Stimulated activated CD8-positive, alpha-beta memory T cell treated with anti-CD3 and anti-CD28 coated beads, Interleukin-2, amount 100 ng/mL, for 1 hour (primary cell): ENCODE measurements around the gene MYH7.
A peak's percentile ranks its signal among the peaks of the same experiment; 100 is the strongest.
"Not testable (repeated sequence)": the region's sequence is repeated elsewhere in the genome, so short reads cannot be mapped to it uniquely, and the experiment has no call there.

Source experiments
- DNase-seq, 2 donors: peaks; one replicate each; pipeline ENCODE4 v3.0.0-alpha.2; 2020; ENCODE audit warnings: low read depth in 2 of 2

MYH7 gene

GRCh38 chr14:23435543-23436326, at the start of gene MYH7:
MYH7 (minus strand) TSS chr14:23435660; CDS start chr14:23433732, 1,928 bp downstream.
- DNase-seq: no peak

DNA sequence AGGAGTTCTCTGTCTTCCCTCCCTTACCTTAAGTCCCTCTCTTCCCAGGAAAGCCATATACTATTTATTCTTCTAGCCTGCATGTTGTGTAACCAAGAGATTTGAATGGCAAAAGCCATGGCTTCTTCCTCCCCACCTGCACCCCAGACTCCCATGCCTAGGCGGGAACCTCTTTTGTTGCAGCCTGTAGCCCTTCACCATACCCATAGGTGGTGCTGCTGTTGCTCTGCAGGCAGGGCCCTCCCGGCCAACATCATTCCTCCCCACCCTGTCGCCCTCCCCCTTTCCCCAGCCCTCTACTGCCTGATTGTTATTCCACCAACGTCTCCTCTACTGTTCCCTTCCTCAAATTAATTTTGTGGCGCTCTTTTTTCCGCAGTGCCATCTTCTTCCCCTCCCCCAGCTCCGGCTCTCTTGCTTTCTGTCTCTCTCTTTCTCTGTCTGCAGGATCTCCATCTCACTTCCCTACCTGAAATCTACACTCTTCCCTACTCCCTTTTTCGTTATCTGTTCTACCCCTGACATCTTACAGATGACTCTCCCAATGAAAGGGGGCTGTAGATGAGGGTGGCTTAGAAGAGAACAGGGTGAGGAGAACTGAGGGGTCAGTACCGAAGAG, 47.9 kb upstream of the MYH7 start:
- DNase-seq: no peak

DNA sequence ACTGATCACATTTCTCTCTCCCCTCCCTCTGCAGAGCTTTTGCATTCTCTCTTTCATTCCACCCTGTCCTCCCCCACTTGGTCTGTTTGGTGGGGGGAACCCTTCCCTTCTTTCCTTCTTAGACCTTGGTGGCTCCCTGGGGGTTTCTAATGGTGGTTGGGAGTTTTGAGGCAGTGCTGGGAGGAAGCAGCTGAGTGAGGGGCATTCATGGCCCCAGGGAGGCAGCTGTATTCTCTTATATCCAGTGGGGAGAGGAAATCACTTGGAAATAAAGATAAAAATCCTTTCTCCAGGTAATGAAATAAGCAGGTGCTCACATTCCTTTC, 47.3 kb upstream of the MYH7 start:
- no peak for DNase-seq

GRCh38 chr14:23481979-23482822, 46.7 kb upstream of the MYH7 start:
- no peak for DNase-seq

DNA sequence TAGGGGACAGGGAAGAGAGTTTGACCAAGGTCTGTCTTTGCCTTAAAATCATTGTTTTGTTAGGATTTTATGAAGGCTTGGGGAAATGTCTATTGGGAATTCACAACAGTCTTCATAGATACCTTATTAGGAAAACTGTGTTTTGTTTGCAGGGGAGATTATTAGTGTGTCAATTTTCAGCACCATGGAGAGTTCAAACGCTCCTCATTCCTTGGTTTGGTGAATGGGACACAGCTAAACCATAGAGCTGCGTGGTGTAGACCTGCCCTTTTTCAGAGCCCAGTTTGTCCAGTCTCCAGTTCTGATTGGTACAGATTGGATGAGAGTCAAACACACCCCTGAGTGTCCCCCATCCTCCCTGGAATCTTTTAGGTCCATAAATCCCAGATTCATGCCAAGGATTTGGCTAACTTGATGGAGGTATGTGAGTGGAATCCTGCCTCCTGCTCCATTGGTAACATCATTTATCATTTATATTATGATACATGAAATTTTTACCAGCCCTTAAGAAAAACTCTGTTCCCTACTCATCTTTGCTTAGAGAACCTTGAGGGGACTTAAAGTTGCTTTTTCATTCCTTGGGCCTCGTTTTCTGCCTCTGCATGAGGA, 46.0 kb upstream of the MYH7 start:
- DNase-seq: no peak

DNA sequence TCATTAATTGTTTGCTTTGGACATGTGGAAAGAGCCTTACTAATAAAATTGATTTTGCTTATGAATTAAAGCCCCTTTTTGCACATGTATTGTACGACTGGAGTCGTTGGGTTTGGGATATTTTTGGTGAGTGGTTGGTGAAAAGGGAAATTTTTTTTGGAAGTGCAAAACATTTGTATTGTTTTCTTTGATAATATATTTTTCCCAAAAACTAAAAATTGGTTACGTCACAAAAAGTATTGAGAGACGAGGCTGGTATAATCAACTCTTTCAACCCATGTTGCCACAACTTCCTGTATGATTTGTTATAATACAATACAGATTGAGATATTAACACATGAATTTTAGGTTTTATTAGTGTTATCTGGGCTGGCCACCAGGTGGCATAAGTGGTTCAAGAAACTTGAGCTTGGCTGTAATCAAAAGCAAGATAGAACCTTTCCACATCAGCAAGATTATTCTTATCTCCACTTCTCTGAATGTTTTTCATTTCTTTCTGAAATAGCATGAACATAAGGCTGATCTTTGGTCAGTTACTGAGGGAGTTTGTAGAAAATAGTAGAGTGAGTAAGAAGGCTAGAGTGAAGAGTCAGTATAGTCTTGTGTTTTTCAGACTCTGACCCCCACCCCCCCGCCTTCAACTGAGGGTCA, 42.8 kb upstream of the MYH7 start:
- DNase-seq: peak; percentile 10 to 42

DNA sequence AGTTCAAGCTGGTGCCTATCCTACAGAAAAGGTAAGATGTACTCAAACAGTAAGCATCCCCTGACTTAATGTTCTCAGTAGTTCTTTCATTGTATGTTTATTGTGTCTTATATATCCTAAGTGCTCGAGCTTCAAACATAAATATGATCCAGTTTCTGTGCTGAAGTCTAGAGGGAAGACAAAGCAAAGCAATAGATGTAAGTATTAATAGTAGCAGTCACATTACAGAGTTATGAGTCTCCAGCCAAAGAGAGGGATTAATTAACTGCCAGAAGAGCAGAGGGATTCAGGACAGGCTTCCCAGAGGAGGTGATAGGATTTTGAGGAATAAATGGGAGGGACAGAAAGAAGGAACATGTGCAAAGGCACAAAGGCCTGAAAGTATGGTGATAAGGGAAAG, 35.5 kb upstream of the MYH7 start:
- DNase-seq: no peak

DNA sequence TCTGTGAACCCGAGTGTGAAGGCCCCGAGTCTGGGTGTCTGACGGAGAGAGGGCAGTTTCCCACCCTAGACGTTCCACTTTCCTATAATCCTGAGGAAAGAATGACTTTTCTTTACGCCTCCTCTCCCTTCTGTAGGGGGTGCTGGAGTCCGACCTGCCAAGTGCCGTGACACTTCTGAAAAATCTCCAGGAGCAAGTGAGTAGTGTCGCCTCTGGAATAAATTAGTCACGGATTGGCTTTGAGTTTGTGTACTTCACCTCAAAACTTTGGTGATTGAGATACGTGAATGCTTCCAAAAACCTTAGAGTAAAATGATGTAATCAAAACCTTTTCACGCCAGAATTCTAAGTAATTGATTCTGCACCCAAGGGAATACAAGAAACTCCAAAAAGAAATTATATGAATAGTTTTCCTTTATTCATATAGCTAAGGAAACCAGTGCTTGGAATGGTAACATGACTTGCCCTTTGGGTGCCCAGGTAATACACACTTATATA, 34.5 kb upstream of the MYH7 start:
- no peak for DNase-seq

- peak; percentile 77 to 79 for DNase-seq
These were observed 33.9 kb upstream of the MYH7 start, which contains the start of gene NGDN for GRCh38 chr14:23469127-23469905. NGDN (plus strand) TSS chr14:23469703; CDS start chr14:23469716, 13 bp downstream.

- DNase-seq: no peak
These were observed 33.3 kb upstream of the MYH7 start for GRCh38 chr14:23468704-23469126.

DNA sequence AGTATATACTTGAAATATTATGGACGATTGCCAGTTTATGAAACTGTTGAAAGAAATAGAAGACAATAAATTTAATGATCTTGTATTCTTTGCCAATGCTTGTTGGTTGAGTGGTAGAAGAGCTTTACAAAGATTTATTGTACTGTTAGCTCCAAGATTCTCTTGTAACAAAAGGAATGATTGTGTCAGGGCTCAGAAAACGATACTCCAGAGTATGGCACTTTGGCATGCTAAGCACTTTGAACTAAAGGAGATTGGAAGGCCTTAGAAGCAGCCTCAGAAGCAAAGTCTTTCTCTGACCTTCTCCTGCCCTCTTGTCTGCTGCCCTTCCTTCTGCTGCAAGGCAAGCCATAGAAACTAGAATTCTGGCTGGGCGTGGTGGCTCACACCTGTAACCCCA, 29.8 kb upstream of the MYH7 start:
- DNase-seq: no peak

GRCh38 chr14:23464700-23465099, 29.2 kb upstream of the MYH7 start:
- DNase-seq: no peak

DNA sequence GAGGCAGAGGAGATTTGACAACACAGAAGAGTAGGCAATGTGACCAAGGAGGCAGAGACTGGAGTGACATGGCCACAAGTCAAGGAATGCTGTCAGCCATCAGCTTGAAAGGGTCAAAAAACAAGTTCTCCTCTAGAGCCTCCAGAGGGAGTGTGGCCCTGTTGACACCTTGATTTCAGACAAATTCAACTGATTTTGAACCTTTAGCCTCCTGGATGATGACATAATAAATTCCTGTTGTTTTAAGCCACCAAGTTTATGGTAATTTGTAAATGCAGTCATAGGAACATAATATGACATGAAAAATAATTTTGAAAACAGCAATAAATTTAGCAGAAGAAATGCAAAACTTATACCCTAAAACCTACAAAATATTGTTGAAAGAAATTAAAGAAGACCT, 25.5 kb upstream of the MYH7 start:
- no peak for DNase-seq

GRCh38 chr14:23457587-23458445, 22.4 kb upstream of the MYH7 start:
- DNase-seq: no peak

GRCh38 chr14:23456883-23457586, 21.6 kb upstream of the MYH7 start:
- DNase-seq: not testable (repeated sequence)

DNA sequence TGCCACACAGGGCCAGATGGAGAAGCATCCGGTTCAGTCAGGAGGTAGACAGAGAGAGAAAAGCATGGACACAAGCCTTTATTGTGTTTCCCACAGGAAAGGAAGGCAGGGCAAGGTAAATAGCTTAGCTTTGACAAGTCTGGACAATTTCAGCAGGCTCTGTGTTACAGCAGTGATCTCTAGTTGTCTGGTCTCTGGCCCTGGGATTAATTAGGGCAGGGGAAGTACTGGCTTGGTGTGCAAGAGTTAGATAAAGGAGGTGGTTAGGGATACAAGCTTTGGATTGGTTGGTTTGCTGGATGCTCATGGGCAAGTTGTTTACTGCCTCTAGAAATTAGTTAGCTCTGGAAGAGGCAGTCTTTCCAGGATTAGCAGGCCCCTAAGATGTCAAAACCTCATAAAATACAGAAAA, 19.0 kb upstream of the MYH7 start:
- DNase-seq: no peak

DNA sequence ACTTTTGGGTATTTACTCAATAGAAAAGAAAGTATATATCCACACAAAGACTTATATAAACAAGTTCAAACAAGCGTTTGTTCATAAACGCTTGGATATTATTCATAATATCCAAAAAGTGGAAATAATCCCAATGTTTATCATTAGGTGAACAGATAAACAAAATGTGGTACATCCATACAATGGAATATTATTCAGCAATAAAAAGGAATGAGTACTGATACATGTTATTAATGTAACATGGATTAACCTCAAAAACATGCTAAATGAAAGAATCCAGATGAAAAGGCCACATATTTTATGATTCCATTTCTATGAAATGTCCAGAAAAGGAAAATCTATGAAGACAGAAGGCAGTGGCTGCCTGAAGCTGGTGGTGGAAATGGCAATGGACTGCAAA, 16.8 kb upstream of the MYH7 start:
- DNase-seq: no peak

DNA sequence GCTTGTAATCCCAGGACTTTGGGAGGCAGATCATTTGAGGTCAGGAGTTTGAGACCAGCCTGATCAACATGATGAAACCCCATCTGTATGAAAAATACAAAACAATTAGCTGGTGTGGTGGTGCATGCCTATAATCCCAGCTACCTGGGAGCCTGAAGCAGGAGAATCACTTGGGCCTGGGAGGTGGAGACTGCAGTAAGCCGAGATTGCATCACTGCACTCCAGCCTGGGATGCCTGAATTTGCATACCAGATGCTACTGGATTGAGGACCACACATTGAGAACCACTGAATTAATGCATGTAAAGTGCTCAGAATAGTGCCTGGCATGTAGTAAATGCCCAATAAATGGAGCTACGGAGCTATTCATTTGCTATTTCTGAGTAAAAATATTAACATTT, 14.9 kb upstream of the MYH7 start:
- no peak for DNase-seq

GRCh38 chr14:23449314-23449713, 13.9 kb upstream of the MYH7 start:
- DNase-seq: no peak
